Upper lobe of left lung (tissue), 6 donors: ENCODE results near the gene CEP131. TPM values are rescaled to one million over a fixed set of nuclear protein-coding genes. Genes with fewer than 3 reads are reported as not detected.
A peak's percentile ranks its signal among the peaks of the same experiment; 100 is the strongest.

ENCODE experiments used
- ATAC-seq, 2 donors: fragments of 200-7000 bp; cut with Tn5 transposase; one replicate each; pipeline ENCODE4 v1.9.1; 2022; ENCODE audit warnings: mild to moderate bottlenecking in 2 of 2, moderate library complexity in 2 of 2; ENCODE audit not compliant: low FRiP score in 2 of 2
- DNase-seq, 2 donors: peaks; one replicate each; pipeline ENCODE4 v3.0.0-alpha.2; 2019 to 2020
- H3K27ac ChIP-seq, 4 donors: fragments of 200-600 bp; sonication (generic); one replicate each; pipeline ENCODE4 v1.5.1; 2016 to 2019
- H3K27me3 ChIP-seq, 4 donors: fragments of 200-600 bp; sonication (generic); one replicate each; pipeline ENCODE4 v1.5.1; 2017 to 2019
- H3K36me3 ChIP-seq, 4 donors: fragments of 200-600 bp; sonication (generic); one replicate each; pipeline ENCODE4 v1.5.1; 2016 to 2019
- H3K4me1 ChIP-seq, 4 donors: fragments of 200-600 bp; sonication (generic); one replicate each; pipeline ENCODE4 v1.5.1; 2018 to 2019
- H3K4me3 ChIP-seq, 4 donors: fragments of 200-600 bp; sonication (generic); one replicate each; pipeline ENCODE4 v1.5.1; 2017 to 2019; ENCODE audit warnings: mild to moderate bottlenecking in 2 of 4, moderate library complexity in 1 of 4
- H3K9me3 ChIP-seq, 4 donors: fragments of 200-600 bp; sonication (generic); one replicate each; pipeline ENCODE4 v1.5.1; 2018 to 2019
- EP300 ChIP-seq, 4 donors: sonication (generic); formaldehyde crosslinking; IDR thresholded peaks; one replicate each; pipeline ENCODE4 v1.5.1; 2017; ENCODE audit warnings: antibody characterized with exemption in 4 of 4, control low read depth in 2 of 4
- POLR2A ChIP-seq, 4 donors: fragments of 450-650 bp; IDR thresholded peaks; one replicate each; pipeline ENCODE4 v1.5.1; 2016 to 2017; ENCODE audit warnings: antibody characterized with exemption in 4 of 4, mild to moderate bottlenecking in 2 of 4
- POLR2AphosphoS5 ChIP-seq, 2 donors: sonication (generic); formaldehyde crosslinking; IDR thresholded peaks; one replicate each; pipeline ENCODE4 v1.5.1; 2017; ENCODE audit warnings: antibody characterized with exemption in 2 of 2
- WGBS, 2 donors: methylation state at CpG; one replicate each; pipeline ENCODE4 v1.1.5; 2017 to 2018; 5-methylcytosine and 5-hydroxymethylcytosine counted together
- total RNA-seq, 6 donors: library from RNA; depleted of rRNA in 4 of 6; stranded (reverse); fragments of >200 nt in 4 of 6; gene quantifications; one replicate each; pipeline versions ENCODE4 v1.1.0 to v1.2.1, GENCODE V29; 2016 to 2021
- TF ChIP-seq, protein P1 (sequence below), 6 experiments: fragments of 450-650 bp in 4 of 6; fragments of 200-600 bp in 2 of 6; sonication (generic) in 2 of 6; IDR thresholded peaks; one replicate each; pipeline ENCODE4 v1.5.1; 2016 to 2019; ENCODE audit warnings: antibody characterized with exemption in 6 of 6
- donor health status: DM: no; HTN: no; CAD: no; lungs with moderate emphysema.
- donor health status: DM: no; HTN: yes; CAD: no; lungs with severe emphysema.

The CEP131 gene
- total RNA-seq, 6 donors from 2014 or later, result 5.3 to 55.5 (median 12.6) TPM

DNA sequence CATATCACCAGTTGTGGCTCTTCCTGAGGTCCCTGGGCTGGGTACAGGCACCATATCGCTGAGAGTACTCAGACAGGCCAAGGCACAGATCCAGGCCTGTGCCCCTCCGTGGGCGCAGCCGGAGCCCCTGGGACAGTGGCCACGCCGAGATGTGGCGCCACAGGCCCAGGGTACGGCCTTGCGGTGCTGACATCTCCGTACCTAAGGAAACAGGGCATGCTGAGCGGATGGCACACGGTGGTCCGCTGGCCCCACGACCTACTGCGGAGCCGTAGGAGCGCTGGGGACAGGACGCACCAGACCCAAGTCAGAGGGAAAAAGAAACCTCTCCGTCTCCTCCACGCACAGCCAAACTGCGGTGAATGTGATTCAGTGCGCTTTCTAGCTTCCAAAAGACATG, 42.8 kb upstream of the CEP131 start:
- no peak for ATAC-seq
- no peaks in the 10 kb centered on the region for H3K9me3 ChIP-seq
- no peak overlapping the region for H3K4me3 ChIP-seq
- WGBS, 2 donors, result 97 to 98% methylated on average over 22 of the region's 22 CpGs
- TF ChIP-seq EP300 (IDR thresholded peaks at IDR 0.05) (no peak), POLR2AphosphoS5 (IDR thresholded peaks at IDR 0.05) (no peak), POLR2A (IDR thresholded peaks at IDR 0.05) (no peak)
- TF ChIP-seq, protein P1, sequence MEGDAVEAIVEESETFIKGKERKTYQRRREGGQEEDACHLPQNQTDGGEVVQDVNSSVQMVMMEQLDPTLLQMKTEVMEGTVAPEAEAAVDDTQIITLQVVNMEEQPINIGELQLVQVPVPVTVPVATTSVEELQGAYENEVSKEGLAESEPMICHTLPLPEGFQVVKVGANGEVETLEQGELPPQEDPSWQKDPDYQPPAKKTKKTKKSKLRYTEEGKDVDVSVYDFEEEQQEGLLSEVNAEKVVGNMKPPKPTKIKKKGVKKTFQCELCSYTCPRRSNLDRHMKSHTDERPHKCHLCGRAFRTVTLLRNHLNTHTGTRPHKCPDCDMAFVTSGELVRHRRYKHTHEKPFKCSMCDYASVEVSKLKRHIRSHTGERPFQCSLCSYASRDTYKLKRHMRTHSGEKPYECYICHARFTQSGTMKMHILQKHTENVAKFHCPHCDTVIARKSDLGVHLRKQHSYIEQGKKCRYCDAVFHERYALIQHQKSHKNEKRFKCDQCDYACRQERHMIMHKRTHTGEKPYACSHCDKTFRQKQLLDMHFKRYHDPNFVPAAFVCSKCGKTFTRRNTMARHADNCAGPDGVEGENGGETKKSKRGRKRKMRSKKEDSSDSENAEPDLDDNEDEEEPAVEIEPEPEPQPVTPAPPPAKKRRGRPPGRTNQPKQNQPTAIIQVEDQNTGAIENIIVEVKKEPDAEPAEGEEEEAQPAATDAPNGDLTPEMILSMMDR (IDR thresholded peaks at IDR 0.05), result no peak
- no peaks in the 10 kb centered on the region for H3K4me1 ChIP-seq
- peak in 1 of 2 donors; percentile 62 for DNase-seq
- peaks cover 25 to 83% (median 71%) of the 10 kb centered on the region in 4 donors for H3K36me3 ChIP-seq
- H3K27ac ChIP-seq, result no peak overlapping the region
- H3K27me3 ChIP-seq, result no peaks in the 10 kb centered on the region

DNA sequence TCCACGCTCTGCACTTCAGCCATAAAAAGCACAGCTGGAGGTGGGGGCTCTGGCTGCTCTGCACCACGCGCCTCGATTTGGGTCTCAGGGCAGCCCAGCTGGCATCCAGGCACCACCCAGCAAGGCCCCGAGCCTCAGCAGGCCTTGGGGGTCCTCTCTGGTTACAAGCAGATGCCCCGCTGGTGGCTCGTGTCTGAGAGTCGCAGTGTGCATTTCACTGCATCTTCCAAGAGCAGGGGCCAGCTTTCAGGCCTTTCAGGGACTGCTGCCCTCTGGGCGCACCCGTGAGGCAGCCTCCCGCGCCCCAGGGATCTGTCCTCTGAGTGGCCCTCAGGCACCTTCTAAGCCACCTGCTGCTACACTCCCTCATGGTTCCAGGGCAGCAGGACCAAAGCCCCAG, 41.9 kb upstream of the CEP131 start:
- Histone ChIP-seq H3K4me3 (no peak overlapping the region), H3K27ac (no peak overlapping the region), H3K9me3 (no peaks in the 10 kb centered on the region), H3K27me3 (no peaks in the 10 kb centered on the region), H3K36me3 (peaks cover 29 to 83% (median 71%) of the 10 kb centered on the region in 4 donors), H3K4me1 (no peaks in the 10 kb centered on the region)
- no peak for ATAC-seq
- peak in 1 of 2 donors; percentile 62 for DNase-seq
- 98 to 100% methylated on average over 3 to 12 of the region's 12 CpGs for WGBS, 2 donors
- TF ChIP-seq, protein P1 (IDR thresholded peaks at IDR 0.05), result no peak
- TF ChIP-seq POLR2A (IDR thresholded peaks at IDR 0.05), result no peak
- TF ChIP-seq EP300 (IDR thresholded peaks at IDR 0.05), result no peak
- TF ChIP-seq POLR2AphosphoS5 (IDR thresholded peaks at IDR 0.05), result no peak

DNA sequence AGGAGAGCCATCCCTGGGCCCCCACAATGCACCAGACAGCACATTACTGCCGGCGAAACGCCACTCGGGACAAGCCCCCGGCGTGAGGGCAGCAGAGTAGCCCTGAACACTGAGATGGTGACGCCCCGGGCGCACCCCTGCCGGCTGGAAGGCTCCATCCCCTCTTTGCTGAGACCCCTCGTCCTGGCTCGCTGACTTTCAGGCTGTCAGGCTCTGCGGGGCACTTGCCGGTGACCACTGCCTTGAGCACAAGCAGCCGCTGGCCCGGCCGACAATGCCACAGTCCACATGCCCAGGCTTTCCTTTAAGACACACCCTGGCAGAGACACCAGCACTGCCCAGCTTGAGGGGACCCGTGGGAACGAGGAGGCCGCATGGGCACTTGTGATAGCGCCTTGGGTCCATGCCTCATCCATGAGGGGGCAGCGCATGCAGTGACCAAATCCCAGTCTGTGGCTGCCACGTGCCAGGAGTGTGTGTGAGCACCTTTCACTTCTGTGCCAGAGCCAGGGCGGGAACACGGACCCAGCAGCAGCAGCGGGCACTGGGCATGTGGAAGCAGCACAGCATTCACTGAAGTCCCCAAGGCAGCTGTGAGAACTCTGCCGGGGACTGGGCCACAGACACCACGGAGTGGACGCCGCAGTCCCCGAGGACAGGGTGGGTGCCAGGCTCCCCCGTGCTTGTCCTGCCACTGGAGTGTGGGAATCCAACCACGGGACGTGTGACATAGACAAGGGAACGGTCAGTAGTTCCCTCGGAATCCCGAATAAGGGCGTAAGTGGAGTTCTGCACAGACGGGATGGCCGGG, 40.8 kb upstream of the CEP131 start:
- peaks cover 39 to 89% (median 75%) of the 10 kb centered on the region in 4 donors for H3K36me3 ChIP-seq
- H3K4me3 ChIP-seq, result no peak overlapping the region
- DNase-seq (peak in 1 of 2 donors; percentile 77), ATAC-seq (no peak)
- no peak for TF ChIP-seq EP300 (IDR thresholded peaks at IDR 0.05)
- TF ChIP-seq POLR2AphosphoS5 (IDR thresholded peaks at IDR 0.05), result no peak
- TF ChIP-seq POLR2A (IDR thresholded peaks at IDR 0.05), result no peak
- TF ChIP-seq, protein P1 (IDR thresholded peaks at IDR 0.05), result no peak
- no peaks in the 10 kb centered on the region for H3K27me3 ChIP-seq
- no peaks in the 10 kb centered on the region for H3K9me3 ChIP-seq
- no peak overlapping the region for H3K27ac ChIP-seq
- H3K4me1 ChIP-seq, result no peaks in the 10 kb centered on the region
- 94 to 99% methylated on average over 14 to 35 of the region's 40 CpGs for WGBS, 2 donors

DNA sequence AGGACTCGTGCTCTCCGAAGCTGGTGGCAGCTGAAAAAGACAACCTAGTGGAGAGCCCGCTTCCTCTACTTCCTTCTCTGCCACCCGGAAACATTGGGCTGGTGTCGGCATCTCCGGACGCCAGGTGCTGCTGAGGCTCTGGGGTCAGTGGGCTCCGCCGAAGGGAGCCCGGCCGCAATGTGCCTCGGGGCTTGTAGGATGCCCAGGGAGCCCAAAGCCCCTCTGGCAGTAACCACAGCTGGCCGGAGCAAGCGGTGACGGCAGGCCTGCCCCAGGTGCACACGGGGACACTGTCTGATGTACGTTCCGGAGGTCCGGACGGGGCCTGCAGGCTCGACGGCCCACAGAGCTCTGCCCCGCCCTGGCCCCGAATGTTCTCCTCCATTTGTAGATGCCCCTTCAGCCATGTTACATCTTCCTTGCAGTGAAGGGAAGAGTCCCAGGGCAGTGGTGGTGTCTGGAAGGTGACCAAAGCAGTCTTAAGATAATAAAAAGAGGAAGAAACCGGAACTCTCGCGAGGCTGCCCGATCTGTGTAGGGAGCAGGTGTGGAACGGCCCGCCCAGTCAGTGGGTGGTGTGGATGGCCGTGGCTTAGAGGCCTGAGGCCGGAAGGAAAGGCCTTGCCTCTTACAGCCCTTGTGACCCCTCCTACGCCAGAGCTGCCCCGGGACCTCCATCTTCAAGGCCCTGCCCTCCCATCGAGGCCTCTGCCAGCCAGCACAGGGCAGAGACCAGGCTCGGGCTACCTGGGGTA, 39.0 kb upstream of the CEP131 start:
- peaks cover 39 to 96% (median 81%) of the 10 kb centered on the region in 4 donors for H3K36me3 ChIP-seq
- no peak overlapping the region for H3K4me3 ChIP-seq
- H3K9me3 ChIP-seq, result no peaks in the 10 kb centered on the region
- no peaks in the 10 kb centered on the region for H3K27me3 ChIP-seq
- H3K4me1 ChIP-seq, result no peaks in the 10 kb centered on the region
- DNase-seq, result peak in 1 of 2 donors; percentile 61
- ATAC-seq, result no peak
- H3K27ac ChIP-seq, result no peak overlapping the region
- TF ChIP-seq POLR2A (IDR thresholded peaks at IDR 0.05) (no peak), POLR2AphosphoS5 (IDR thresholded peaks at IDR 0.05) (no peak), EP300 (IDR thresholded peaks at IDR 0.05) (no peak)
- TF ChIP-seq, protein P1 (IDR thresholded peaks at IDR 0.05), result no peak
- 90 to 93% methylated on average over 22 to 36 of the region's 36 CpGs for WGBS, 2 donors
